Duodenal mucosa (tissue), 2 donors: ENCODE results near the gene PHACTR4.
A peak's percentile ranks its signal among the peaks of the same experiment; 100 is the strongest.
"Not testable (repeated sequence)": the region's sequence is repeated elsewhere in the genome, so short reads cannot be mapped to it uniquely, and the experiment has no call there.

Experiments used
- H3K27ac ChIP-seq: one replicate; pipeline ENCODE4 v1.7.0; 2013; ENCODE audit warnings: low read depth, low read length
- H3K27me3 ChIP-seq, 2 donors: one replicate each; pipeline ENCODE4 v1.7.0; 2013; ENCODE audit warnings: low read length in 2 of 2, control low read depth in 1 of 2; ENCODE audit not compliant: insufficient read depth in 2 of 2, control insufficient read depth in 1 of 2
- H3K36me3 ChIP-seq, 2 donors: one replicate each; pipeline ENCODE4 v1.7.0; 2013; ENCODE audit warnings: low read length in 2 of 2, control low read depth in 1 of 2; ENCODE audit not compliant: insufficient read depth in 2 of 2, control insufficient read depth in 1 of 2
- H3K4me1 ChIP-seq, 2 donors: one replicate each; pipeline ENCODE4 v1.7.0; 2013; ENCODE audit warnings: low read length in 2 of 2, control low read depth in 1 of 2; ENCODE audit not compliant: insufficient read depth in 2 of 2, control insufficient read depth in 1 of 2
- H3K4me3 ChIP-seq, 2 donors: one replicate each; pipeline ENCODE4 v1.7.0; 2013; ENCODE audit warnings: low read length in 2 of 2, low read depth in 1 of 2
- H3K9ac ChIP-seq, 2 donors: one replicate each; pipeline ENCODE4 v1.7.0; 2013; ENCODE audit warnings: low read length in 2 of 2, low read depth in 1 of 2
- H3K9me3 ChIP-seq, 2 donors: one replicate each; pipeline ENCODE4 v1.7.0; 2013; ENCODE audit warnings: low read length in 2 of 2, control low read depth in 1 of 2; ENCODE audit not compliant: control insufficient read depth in 1 of 2

The PHACTR4 gene

DNA sequence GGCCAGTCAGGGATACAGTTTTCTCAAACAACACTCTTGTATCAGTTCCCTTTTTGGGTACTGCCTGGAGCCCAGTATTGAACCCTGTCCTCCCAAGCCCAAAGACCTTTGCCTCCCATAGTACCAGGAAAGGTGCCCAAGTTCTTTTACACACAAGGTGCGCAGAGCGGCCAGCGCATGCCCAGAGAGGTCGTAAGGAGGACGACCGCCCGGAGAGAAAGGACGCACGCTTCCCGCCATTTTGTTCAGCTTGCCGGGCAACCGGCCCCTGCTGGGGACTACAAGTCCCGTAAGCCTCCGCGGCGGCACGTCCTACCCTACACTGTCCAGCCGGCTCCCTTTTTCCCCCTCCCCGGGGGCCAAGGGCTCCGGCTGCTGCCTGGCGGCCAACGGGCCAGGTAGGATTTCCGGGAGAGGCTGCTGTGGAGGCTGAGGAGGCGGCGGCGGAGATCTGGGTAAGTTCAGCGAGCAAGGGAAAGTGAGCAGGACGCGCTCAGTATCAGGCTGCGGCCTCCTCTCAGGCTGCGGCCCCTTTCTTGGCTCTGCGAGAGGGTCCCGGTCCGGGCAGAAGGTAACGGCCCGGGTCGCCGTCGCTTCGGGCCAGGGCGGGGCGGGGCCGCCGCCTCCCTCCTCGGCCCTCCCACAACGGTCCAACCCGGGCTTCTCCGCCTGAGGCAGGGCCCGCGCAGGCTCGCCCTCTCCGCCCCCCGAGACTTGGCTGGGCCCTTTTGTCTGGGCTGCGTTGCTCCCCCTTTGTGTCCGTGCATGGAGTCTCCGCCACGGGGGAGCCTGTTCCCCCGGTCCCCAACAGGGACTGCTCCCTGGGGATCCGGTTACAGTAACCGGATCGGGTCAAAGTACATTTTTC, at the start of gene PHACTR4:
TSS of gene PHACTR4 (plus strand) at position 370 of the 868 bp plus-strand sequence. CDS start 37,708 bp downstream, outside the sequence.
- Histone ChIP-seq H3K27me3 (no peaks in the 10 kb centered on the region), H3K9me3 (no peaks in the 10 kb centered on the region), H3K9ac (peak within 1 kb of the TSS; percentile 89 to 94), H3K4me1 (peaks cover 12 to 25% of the 10 kb centered on the region in 2 donors), H3K27ac (peak within 1 kb of the TSS; percentile 96), H3K36me3 (peaks cover 0 to 3% of the 10 kb centered on the region in 2 donors), H3K4me3 (peak within 1 kb of the TSS; percentile 88 to 93)

DNA sequence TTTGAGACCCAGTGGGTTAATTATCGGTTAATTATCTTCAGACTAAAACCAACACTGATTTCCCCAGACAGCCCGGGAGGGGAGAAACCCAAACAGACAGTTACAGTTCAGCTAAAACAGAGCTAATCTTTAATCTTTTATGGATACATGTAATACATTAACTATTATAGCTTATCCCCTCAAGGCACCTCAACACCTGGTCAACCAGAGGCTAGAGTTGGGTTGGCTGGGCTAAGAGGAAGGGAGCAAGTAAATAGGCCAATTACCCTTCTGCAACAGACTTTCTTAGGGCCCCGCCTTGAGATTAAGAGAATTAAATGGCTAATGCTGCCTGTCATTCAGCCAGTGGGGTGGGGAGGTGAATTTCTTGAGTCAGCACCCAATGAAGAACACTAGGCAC, 47.3 kb upstream of the PHACTR4 start:
- no peaks in the 10 kb centered on the region for H3K9me3 ChIP-seq
- H3K36me3 ChIP-seq = no peaks in the 10 kb centered on the region
- H3K4me3 ChIP-seq = no peak overlapping the region
- H3K27me3 ChIP-seq = no peaks in the 10 kb centered on the region
- no peak overlapping the region for H3K27ac ChIP-seq
- no peak overlapping the region for H3K9ac ChIP-seq
- H3K4me1 ChIP-seq = peaks cover 27 to 30% of the 10 kb centered on the region in 2 donors

DNA sequence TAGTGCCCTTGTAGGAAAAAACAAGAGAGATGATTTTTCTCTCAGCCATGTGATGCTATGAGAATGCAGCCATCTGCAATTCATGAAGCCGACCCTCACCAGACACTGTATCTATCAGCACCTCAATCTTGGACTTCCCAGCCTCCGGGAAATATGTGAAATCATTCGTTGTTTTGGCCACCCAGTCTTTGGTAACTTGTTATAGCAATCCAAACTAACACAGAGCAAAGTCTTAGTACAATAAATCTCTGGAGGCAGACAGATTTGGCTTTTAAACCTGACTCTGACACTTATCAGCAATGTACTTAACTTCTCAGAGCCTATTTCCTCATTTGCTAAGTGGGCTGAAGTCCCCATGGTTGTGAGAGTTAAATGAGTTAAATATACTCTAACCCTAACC, 45.8 kb upstream of the PHACTR4 start:
- H3K27ac ChIP-seq = peak overlapping the region; percentile 52

DNA sequence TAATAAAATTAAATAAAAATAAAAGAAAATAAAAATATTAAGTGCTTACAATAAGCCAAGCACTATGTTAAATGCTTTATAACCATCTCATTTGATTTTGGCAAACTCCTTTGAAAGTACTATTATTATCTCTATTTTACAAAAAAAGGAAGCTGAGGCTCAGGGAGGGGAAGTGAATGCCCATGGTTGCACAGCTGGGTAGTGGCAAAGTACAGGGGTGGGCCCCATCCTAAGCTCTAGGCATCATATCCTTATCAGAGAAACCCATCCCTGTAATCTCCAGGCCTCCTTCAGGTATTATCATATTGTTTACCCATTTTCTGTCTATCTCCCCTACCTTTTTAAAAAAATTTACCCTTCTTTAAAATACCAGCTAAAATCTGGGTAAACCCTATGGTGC, 43.0 kb upstream of the PHACTR4 start:
- Histone ChIP-seq H3K4me1 (peaks cover 35 to 40% of the 10 kb centered on the region in 2 donors), H3K9ac (no peak overlapping the region), H3K36me3 (peaks cover 0 to 4% of the 10 kb centered on the region in 2 donors), H3K27me3 (no peaks in the 10 kb centered on the region), H3K9me3 (no peaks in the 10 kb centered on the region), H3K27ac (no peak overlapping the region), H3K4me3 (no peak overlapping the region)

More for the DNA sequence above, 45.8 kb upstream of the PHACTR4 start:
- Histone ChIP-seq H3K9ac (peak overlapping the region in 1 of 2 donors; percentile 15), H3K4me1 (peaks cover 36 to 39% of the 10 kb centered on the region in 2 donors), H3K36me3 (no peaks in the 10 kb centered on the region), H3K9me3 (no peaks in the 10 kb centered on the region), H3K27me3 (no peaks in the 10 kb centered on the region), H3K4me3 (no peak overlapping the region)

DNA sequence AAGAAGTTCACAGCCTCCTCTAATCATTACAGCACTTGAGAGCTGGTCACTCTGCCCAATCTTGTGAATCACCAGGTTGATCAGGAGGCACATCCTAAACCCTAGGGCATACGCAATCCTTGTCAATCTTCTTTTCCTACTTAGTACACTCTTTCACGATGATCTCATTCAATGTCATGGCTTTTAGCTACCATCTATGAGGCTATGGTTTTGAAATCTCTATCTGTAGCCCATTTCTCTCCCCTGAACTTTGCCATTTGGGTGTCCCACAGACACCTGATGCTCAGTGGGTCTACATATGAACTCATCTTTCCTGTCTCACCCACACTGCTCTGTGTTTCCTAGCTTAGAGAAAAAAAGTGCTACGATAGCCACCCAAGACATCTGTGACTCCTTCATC, 42.6 kb upstream of the PHACTR4 start:
- Histone ChIP-seq H3K27ac (peak overlapping the region; percentile 54), H3K4me1 (peaks cover 34 to 39% of the 10 kb centered on the region in 2 donors)

DNA sequence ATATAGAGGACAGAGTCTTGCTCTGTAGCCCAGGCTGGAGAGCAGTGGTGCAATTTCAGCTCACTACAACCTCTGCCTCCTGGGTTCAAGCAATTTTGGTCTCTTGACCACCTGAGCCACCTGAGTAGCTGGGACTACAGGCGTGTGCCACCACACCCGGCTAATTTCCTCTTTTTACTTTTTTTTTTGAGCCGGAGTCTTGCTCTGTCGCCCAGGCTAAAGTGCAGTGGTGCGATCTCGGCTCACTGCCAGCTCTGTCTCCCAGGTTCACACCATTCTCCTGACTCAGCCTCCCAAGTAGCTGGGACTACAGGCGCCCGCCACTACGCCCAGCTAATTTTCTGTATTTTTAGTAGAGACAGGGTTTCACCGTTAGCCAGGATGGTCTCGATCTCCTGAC, 42.1 kb upstream of the PHACTR4 start:
- Histone ChIP-seq H3K36me3 (peaks cover 7 to 13% of the 10 kb centered on the region in 2 donors), H3K4me1 (peaks cover 34 to 39% of the 10 kb centered on the region in 2 donors), H3K27ac (peak overlapping the region; percentile 54)
- H3K27me3 ChIP-seq, H3K9ac ChIP-seq, H3K9me3 ChIP-seq, H3K4me3 ChIP-seq: not testable (repeated sequence)

More for the DNA sequence above, 42.6 kb upstream of the PHACTR4 start:
- Histone ChIP-seq H3K36me3 (peaks cover 3 to 9% of the 10 kb centered on the region in 2 donors), H3K9me3 (no peaks in the 10 kb centered on the region), H3K27me3 (no peaks in the 10 kb centered on the region), H3K9ac (no peak overlapping the region), H3K4me3 (no peak overlapping the region)

DNA sequence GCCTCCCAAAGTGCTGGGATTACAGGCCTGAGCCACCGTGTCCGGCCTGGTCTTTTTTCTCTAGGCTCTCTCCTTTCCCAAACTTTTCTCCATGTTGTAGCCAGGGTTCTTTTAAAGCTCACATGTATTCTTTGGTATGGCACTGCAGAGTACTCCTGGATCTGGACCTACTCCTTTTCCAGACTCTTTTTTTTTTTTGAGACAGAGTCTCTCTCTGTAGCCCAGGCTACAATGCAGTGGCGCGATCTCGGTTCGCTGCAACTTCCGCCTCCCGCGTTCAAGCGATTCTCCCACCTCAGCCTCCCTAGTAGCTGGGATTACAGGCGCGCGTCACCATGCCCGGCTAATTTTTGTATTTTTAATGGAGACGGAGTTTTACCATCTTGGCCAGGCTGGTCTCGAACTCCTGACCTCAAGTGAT, 41.3 kb upstream of the PHACTR4 start:
- Histone ChIP-seq H3K27ac (peak overlapping the region; percentile 52), H3K4me3 (peak overlapping the region; percentile 83 to 87), H3K4me1 (peaks cover 30 to 34% of the 10 kb centered on the region in 2 donors), H3K9ac (peak overlapping the region in 1 of 2 donors; percentile 64), H3K27me3 (no peaks in the 10 kb centered on the region), H3K36me3 (peaks cover 8 to 21% of the 10 kb centered on the region in 2 donors), H3K9me3 (no peaks in the 10 kb centered on the region)

DNA sequence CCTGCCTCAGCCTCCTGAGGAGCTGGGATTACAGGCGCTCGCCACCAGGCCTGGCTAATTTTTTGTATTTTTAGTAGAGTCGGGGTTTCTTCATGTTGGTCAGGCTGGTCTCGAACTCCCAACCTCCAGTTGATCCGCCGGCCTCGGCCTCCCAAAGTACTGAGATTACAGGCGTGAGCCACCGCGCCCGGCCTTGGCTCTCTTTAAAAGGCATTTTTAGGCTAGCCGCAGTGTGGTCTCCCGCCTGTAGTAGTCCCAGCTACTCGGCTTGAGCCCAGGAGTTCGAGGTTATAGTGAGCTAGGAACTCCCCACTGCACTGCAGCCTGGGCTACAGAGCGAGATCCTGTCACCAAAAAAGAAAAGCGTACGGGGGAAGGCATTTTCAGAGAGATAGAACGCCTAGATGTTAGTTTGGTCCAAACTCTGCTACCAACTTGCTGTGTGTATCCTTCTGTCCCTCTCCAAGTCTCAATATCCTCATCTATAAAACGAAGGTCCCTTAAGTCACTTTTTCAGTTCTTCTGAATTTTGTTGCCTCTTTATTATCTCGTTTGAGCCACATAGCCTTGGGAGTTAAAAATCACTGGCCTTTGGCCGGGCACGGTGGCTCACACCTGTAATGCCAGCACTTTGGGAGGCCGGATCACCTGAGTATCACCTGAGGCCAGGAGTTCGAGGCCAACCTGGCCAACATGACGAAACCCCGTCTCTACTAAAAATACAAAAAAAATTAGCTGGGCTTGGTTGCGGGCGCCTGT, 40.0 kb upstream of the PHACTR4 start:
- H3K27me3 ChIP-seq = no peaks in the 10 kb centered on the region
- peaks cover 12 to 33% of the 10 kb centered on the region in 2 donors for H3K36me3 ChIP-seq
- peak overlapping the region; percentile 83 to 87 for H3K4me3 ChIP-seq
- H3K4me1 ChIP-seq = peaks cover 18 to 34% of the 10 kb centered on the region in 2 donors
- H3K27ac ChIP-seq = peak overlapping the region; percentile 62
- peak overlapping the region; percentile 61 to 64 for H3K9ac ChIP-seq
- H3K9me3 ChIP-seq = no peaks in the 10 kb centered on the region

DNA sequence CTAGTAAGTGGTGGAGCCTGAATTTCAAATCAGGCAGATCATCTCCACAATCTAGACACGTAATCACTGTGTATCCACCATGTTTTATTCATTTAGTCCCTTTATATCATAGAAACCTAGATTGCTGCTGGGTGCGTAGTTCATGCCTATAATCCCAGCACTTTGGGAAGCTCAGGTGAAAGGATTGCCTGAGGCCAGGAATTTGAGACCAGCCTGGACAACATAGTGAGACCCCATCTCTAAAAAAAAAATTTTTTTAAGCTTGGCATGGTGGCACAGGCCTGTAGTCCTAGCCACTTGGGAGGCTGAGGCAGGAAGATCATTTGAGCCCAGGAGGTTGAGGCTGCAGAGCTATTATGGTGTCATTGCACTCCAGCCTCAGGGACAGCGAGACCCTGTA, 30.6 kb upstream of the PHACTR4 start:
- Histone ChIP-seq H3K9ac (no peak overlapping the region), H3K4me3 (no peak overlapping the region), H3K36me3 (peaks cover 4 to 18% of the 10 kb centered on the region in 2 donors), H3K27ac (no peak overlapping the region), H3K9me3 (no peaks in the 10 kb centered on the region), H3K4me1 (no peaks in the 10 kb centered on the region), H3K27me3 (no peaks in the 10 kb centered on the region)

DNA sequence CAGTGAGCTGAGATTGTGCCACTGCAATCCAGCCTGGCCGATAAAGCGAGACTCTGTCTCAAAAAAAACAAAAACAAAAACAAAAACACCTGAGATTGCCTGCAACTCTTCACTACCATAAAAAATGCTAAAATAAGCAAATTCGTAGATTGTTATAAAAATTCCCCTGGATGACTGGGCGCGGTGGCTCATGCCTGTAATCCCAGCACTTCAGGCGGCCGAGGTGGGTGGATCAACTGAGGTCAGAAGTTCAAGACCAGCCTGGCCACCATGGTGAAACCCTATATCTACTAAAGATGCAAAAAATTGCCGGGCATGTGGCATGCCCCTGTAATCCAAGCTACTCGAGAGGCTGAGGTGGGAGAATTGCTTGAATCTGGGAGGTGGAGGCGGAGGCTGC, 30.0 kb upstream of the PHACTR4 start:
- Histone ChIP-seq H3K36me3 (peaks cover under 1 to 11% of the 10 kb centered on the region in 2 donors), H3K9me3 (no peaks in the 10 kb centered on the region), H3K4me1 (no peaks in the 10 kb centered on the region), H3K27me3 (no peaks in the 10 kb centered on the region), H3K27ac (no peak overlapping the region), H3K4me3 (no peak overlapping the region), H3K9ac (no peak overlapping the region)
